Measurements from ENCODE around the gene MROH2B. TPM values are rescaled to one million over a fixed set of nuclear protein-coding genes. Genes with fewer than 3 reads are reported as not detected.

The MROH2B gene
- total RNA-seq, 4 donors from 2014 or later: not detected

GRCh38 chr5:41109186-41109585 is 38.0 kb upstream of the MROH2B start:
- Histone ChIP-seq H3K9me3 (no peaks in the 10 kb centered on the region), H3K27me3 (no peaks in the 10 kb centered on the region), H3K4me1 (no peaks in the 10 kb centered on the region), H3K4me3 (no peak overlapping the region), H3K36me3 (no peaks in the 10 kb centered on the region), H3K27ac (no peak overlapping the region)
- no peak for DNase-seq
- no peak for TF ChIP-seq POLR2A (IDR thresholded peaks at IDR 0.05)
- TF ChIP-seq CTCF (IDR thresholded peaks at IDR 0.05): no peak

GRCh38 chr5:41102341-41102740 is 31.2 kb upstream of the MROH2B start:
- H3K36me3 ChIP-seq: no peaks in the 10 kb centered on the region
- no peak overlapping the region for H3K27ac ChIP-seq
- H3K4me1 ChIP-seq: no peaks in the 10 kb centered on the region
- TF ChIP-seq POLR2A (IDR thresholded peaks at IDR 0.05): no peak
- no peak for TF ChIP-seq CTCF (IDR thresholded peaks at IDR 0.05)
- no peak overlapping the region for H3K4me3 ChIP-seq
- H3K27me3 ChIP-seq: no peaks in the 10 kb centered on the region
- no peaks in the 10 kb centered on the region for H3K9me3 ChIP-seq
- no peak for DNase-seq

- no peaks in the 10 kb centered on the region for H3K4me1 ChIP-seq
- H3K9me3 ChIP-seq: no peaks in the 10 kb centered on the region
- DNase-seq: no peak
- H3K36me3 ChIP-seq: no peaks in the 10 kb centered on the region
- no peak for TF ChIP-seq CTCF (IDR thresholded peaks at IDR 0.05)
- no peak overlapping the region for H3K27ac ChIP-seq
- no peaks in the 10 kb centered on the region for H3K27me3 ChIP-seq
- no peak overlapping the region for H3K4me3 ChIP-seq
Measured at GRCh38 chr5:41097642-41098041, 26.5 kb upstream of the MROH2B start.

- Histone ChIP-seq H3K4me3 (no peak overlapping the region), H3K4me1 (no peaks in the 10 kb centered on the region), H3K27ac (no peak overlapping the region), H3K27me3 (no peaks in the 10 kb centered on the region), H3K36me3 (no peaks in the 10 kb centered on the region), H3K9me3 (no peaks in the 10 kb centered on the region)
- TF ChIP-seq POLR2A (IDR thresholded peaks at IDR 0.05): no peak
- TF ChIP-seq CTCF (IDR thresholded peaks at IDR 0.05): no peak
- no peak for DNase-seq
Measured at GRCh38 chr5:41095324-41096101, 24.4 kb upstream of the MROH2B start.

- no peaks in the 10 kb centered on the region for H3K36me3 ChIP-seq
- no peaks in the 10 kb centered on the region for H3K27me3 ChIP-seq
- H3K9me3 ChIP-seq: no peaks in the 10 kb centered on the region
- no peak overlapping the region for H3K27ac ChIP-seq
- H3K4me1 ChIP-seq: no peaks in the 10 kb centered on the region
- no peak overlapping the region for H3K4me3 ChIP-seq
- no peak for DNase-seq
- no peak for TF ChIP-seq CTCF (IDR thresholded peaks at IDR 0.05)
- TF ChIP-seq POLR2A (IDR thresholded peaks at IDR 0.05): no peak
Measured at GRCh38 chr5:41094871-41095270, 23.7 kb upstream of the MROH2B start.
